ENCODE data around the gene BTBD9.

Gene BTBD9

GRCh38 chr6:38391626-38392579 is 247.8 kb downstream of the BTBD9 start:
- no peak for DNase-seq (ENCODE audit: low read depth, low spot score)

GRCh38 chr6:38391206-38391605 is 248.5 kb downstream of the BTBD9 start:
- DNase-seq (ENCODE audit: low read depth, low spot score), result no peak

- DNase-seq (ENCODE audit: low read depth, low spot score), result no peak
These were observed 249.9 kb downstream of the BTBD9 start for GRCh38 chr6:38389875-38390274.

GRCh38 chr6:38387971-38388370 is 251.8 kb downstream of the BTBD9 start:
- DNase-seq (ENCODE audit: low read depth, low spot score), result no peak

GRCh38 chr6:38387461-38387860 is 252.3 kb downstream of the BTBD9 start:
- no peak for DNase-seq (ENCODE audit: low read depth, low spot score)

GRCh38 chr6:38378801-38379200 is 260.9 kb downstream of the BTBD9 start:
- DNase-seq (ENCODE audit: low read depth, low spot score), result no peak

- no peak for DNase-seq (ENCODE audit: low read depth, low spot score)
These were observed 263.8 kb downstream of the BTBD9 start for GRCh38 chr6:38375937-38376336.

- DNase-seq (ENCODE audit: low read depth, low spot score), result no peak
These were observed 264.4 kb downstream of the BTBD9 start for GRCh38 chr6:38375341-38375740.

GRCh38 chr6:38371881-38372280 is 267.8 kb downstream of the BTBD9 start:
- DNase-seq (ENCODE audit: low read depth, low spot score), result no peak

- DNase-seq (ENCODE audit: low read depth, low spot score), result no peak
These were observed 268.8 kb downstream of the BTBD9 start for GRCh38 chr6:38370653-38371601.

GRCh38 chr6:38367231-38367630 is 272.5 kb downstream of the BTBD9 start:
- DNase-seq (ENCODE audit: low read depth, low spot score), result no peak

- no peak for DNase-seq (ENCODE audit: low read depth, low spot score)
These were observed 273.5 kb downstream of the BTBD9 start for GRCh38 chr6:38366234-38366633.

GRCh38 chr6:38364775-38365174 is 275.0 kb downstream of the BTBD9 start:
- no peak for DNase-seq (ENCODE audit: low read depth, low spot score)

- DNase-seq (ENCODE audit: low read depth, low spot score), result no peak
These were observed 275.6 kb downstream of the BTBD9 start for GRCh38 chr6:38364127-38364526.

GRCh38 chr6:38355519-38355918 is 284.2 kb downstream of the BTBD9 start:
- DNase-seq (ENCODE audit: low read depth, low spot score), result no peak

GRCh38 chr6:38354905-38355304 is 284.8 kb downstream of the BTBD9 start:
- DNase-seq (ENCODE audit: low read depth, low spot score), result no peak

- DNase-seq (ENCODE audit: low read depth, low spot score), result no peak
These were observed 285.7 kb downstream of the BTBD9 start for GRCh38 chr6:38354037-38354381.

GRCh38 chr6:38353310-38354036 is 286.3 kb downstream of the BTBD9 start:
- no peak for DNase-seq (ENCODE audit: low read depth, low spot score)

GRCh38 chr6:38352636-38353035 is 287.1 kb downstream of the BTBD9 start:
- no peak for DNase-seq (ENCODE audit: low read depth, low spot score)

- no peak for DNase-seq (ENCODE audit: low read depth, low spot score)
These were observed 288.8 kb downstream of the BTBD9 start for GRCh38 chr6:38350942-38351341.

- DNase-seq (ENCODE audit: low read depth, low spot score), result no peak
These were observed 289.5 kb downstream of the BTBD9 start for GRCh38 chr6:38350220-38350619.

- no peak for DNase-seq (ENCODE audit: low read depth, low spot score)
These were observed 289.9 kb downstream of the BTBD9 start for GRCh38 chr6:38349795-38350194.
